GM21529 (cell line): ENCODE measurements around the gene CD320.

Source experiments
- ATAC-seq: cut with Tn5 transposase; IDR thresholded peaks from one replicate; pipeline ENCODE4 v1.9.1; 2021; ENCODE audit not compliant: unreplicated experiment

CD320 gene

DNA sequence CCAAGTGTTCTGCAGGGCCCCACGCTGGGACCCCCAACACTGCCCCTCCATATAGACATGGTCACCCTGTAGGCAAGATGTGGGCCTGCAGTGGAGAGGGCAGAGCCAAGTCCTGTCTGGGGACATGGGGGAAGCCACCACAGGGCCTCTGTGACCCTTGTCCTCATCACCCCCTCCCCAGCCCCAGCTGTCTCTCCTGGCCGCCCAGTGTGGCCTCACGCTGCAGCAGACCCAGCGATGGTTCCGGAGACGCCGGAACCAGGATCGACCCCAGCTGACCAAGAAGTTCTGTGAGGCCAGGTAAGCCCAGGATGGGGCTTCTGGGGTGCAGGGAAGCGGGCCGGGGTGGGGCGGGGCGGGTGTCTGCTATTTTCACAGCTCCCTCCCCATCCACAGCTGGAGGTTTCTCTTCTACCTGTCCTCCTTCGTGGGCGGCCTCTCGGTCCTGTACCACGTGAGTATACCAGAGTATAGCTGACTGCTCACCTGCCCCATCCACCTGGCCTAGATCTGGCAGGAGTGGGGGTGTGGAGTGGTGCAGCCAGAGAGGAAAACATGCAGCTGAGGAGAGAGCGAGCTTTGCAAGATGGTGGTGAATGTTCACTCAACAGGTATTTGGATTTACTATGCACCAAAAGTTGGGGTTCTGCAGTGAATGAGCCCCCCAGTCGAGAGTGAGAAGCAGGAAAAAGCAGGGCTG is 52.6 kb downstream of the CD320 start:
- ATAC-seq, result no peak

GRCh38 chr19:8254286-8255001 is 53.7 kb downstream of the CD320 start:
- no peak for ATAC-seq

- no peak for ATAC-seq
These were observed 54.5 kb downstream of the CD320 start for GRCh38 chr19:8253678-8254077.

DNA sequence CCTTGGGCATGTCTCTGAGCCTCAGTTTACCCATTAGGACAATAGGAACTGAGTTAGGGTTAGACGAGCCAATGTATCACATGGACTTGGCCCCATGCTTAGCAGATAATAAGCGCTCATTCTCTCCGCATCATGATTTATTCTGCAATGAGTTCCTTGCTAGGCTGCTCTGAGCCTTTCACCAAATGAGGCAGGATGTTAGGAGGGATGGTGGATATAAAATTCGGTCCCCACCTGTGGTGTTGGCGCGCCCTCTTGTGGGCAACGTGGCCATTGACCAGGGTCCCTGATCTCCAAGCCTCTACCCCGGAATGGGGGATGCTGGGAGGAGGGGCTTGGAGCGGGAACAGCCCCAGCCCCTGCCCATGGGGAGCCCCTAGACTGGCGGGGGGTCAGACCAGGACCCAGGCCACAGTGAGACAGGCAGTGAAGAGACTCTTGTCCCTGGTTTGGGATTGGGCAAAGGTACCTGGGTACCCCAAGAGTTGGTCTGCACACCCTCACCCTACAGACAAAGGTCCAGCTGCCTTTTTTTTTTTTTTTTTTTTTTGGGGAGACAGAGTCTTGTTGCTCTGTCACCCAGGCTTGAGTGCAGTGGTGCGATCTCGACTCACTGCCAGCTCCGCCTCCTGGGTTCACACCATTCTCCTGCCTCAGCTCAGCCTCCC is 55.1 kb downstream of the CD320 start:
- no peak for ATAC-seq
